Thyroid gland (tissue), 4 donors: ENCODE measurements around the gene BRMS1. TPM values are rescaled to one million over a fixed set of nuclear protein-coding genes. Genes with fewer than 3 reads are reported as not detected.
A peak's percentile ranks its signal among the peaks of the same experiment; 100 is the strongest.

Source experiments
- DNase-seq, 2 donors: peaks; one replicate each; pipeline ENCODE4 v3.0.0-alpha.2; 2019
- H3K27ac ChIP-seq, 3 donors: fragments of 200-600 bp; sonication (generic); 1 replicate in 2 of 3; 2 replicates in 1 of 3; pipeline ENCODE4 v1.5.1; 2016 to 2019; ENCODE audit warnings: mild to moderate bottlenecking in 1 of 3, moderate library complexity in 1 of 3
- H3K27me3 ChIP-seq: fragments of 200-600 bp; sonication (generic); one replicate; pipeline ENCODE4 v1.5.1; 2019
- H3K36me3 ChIP-seq, 2 donors: fragments of 200-600 bp; sonication (generic); one replicate each; pipeline ENCODE4 v1.5.1; 2016 to 2019
- H3K4me1 ChIP-seq, 2 donors: fragments of 200-600 bp; sonication (generic); one replicate each; pipeline ENCODE4 v1.5.1; 2017 to 2019
- H3K4me3 ChIP-seq, 3 donors: fragments of 200-600 bp; sonication (generic); replicated peaks in 1 of 3; 1 replicate in 2 of 3; 2 replicates in 1 of 3; pipeline ENCODE4 v1.5.1; 2016; ENCODE audit warnings: mild to moderate bottlenecking in 1 of 3
- H3K9me3 ChIP-seq: fragments of 200-600 bp; sonication (generic); one replicate; pipeline ENCODE4 v1.5.1; 2017
- CTCF ChIP-seq, 6 experiments: fragments of 200-600 bp in 3 of 6; fragments of 450-650 bp in 3 of 6; sonication (generic) in 3 of 6; IDR thresholded peaks; one replicate each; pipeline ENCODE4 v1.5.1; 2016 to 2019; ENCODE audit warnings: antibody characterized with exemption in 6 of 6, mild to moderate bottlenecking in 2 of 6, inconsistent platforms in 1 of 6, moderate library complexity in 1 of 6
- POLR2A ChIP-seq, 2 donors: fragments of 450-650 bp; IDR thresholded peaks; one replicate each; pipeline ENCODE4 v1.6.1; 2017; ENCODE audit warnings: antibody characterized with exemption in 2 of 2, mild to moderate bottlenecking in 2 of 2, moderate library complexity in 1 of 2
- WGBS, 2 donors: methylation state at CpG; one replicate each; pipeline ENCODE4 v1.1.5; 2017; 5-methylcytosine and 5-hydroxymethylcytosine counted together
- intact Hi-C: fragments of 100-400 bp; cut with DNase I; formaldehyde crosslinking; loops from one replicate; pipeline ENCODE4 v1.15.1; 2023
- total RNA-seq, 4 donors: library from RNA; depleted of rRNA; stranded (reverse); fragments of >200 nt; gene quantifications; one replicate each; pipeline ENCODE4 v1.2.3, GENCODE V29; 2016

Gene BRMS1
- total RNA-seq, 4 donors from 2014 or later, result 41.4 to 64.4 (median 53.8) TPM

GRCh38 chr11:66291303-66291705 lies 53.6 kb downstream of the BRMS1 start:
- intact Hi-C loops, result no loop called here
- Histone ChIP-seq H3K9me3 (no peaks in the 10 kb centered on the region), H3K27me3 (peaks cover 4% of the 10 kb centered on the region), H3K36me3 (no peaks in the 10 kb centered on the region), H3K4me1 (peaks cover 22% of the 10 kb centered on the region in 2 donors), H3K4me3 (no peak overlapping the region), H3K27ac (no peak overlapping the region)
- DNase-seq, result no peak
- no peak for TF ChIP-seq POLR2A (IDR thresholded peaks at IDR 0.05)
- TF ChIP-seq CTCF (IDR thresholded peaks at IDR 0.05), result no peak
- WGBS, 2 donors, result 30 to 37% methylated on average over 6 to 9 of the region's 16 CpGs

- no peak overlapping the region for H3K27ac ChIP-seq
- intact Hi-C loops, result no loop called here
- peaks cover 22% of the 10 kb centered on the region in 2 donors for H3K4me1 ChIP-seq
- H3K36me3 ChIP-seq, result no peaks in the 10 kb centered on the region
- no peak overlapping the region for H3K4me3 ChIP-seq
- H3K9me3 ChIP-seq, result no peaks in the 10 kb centered on the region
- H3K27me3 ChIP-seq, result peaks cover 4% of the 10 kb centered on the region
- 85 to 91% methylated on average over 2 of the region's 2 CpGs for WGBS, 2 donors
- TF ChIP-seq CTCF (IDR thresholded peaks at IDR 0.05) (no peak), POLR2A (IDR thresholded peaks at IDR 0.05) (no peak)
- DNase-seq, result no peak
Observed at GRCh38 chr11:66290330-66290621, 54.6 kb downstream of the BRMS1 start.

- Histone ChIP-seq H3K4me3 (peak overlapping the region in 2 of 3 donors; percentile 48 to 93), H3K9me3 (no peaks in the 10 kb centered on the region), H3K4me1 (peaks cover 22% of the 10 kb centered on the region in 2 donors), H3K36me3 (no peaks in the 10 kb centered on the region), H3K27ac (peak overlapping the region; percentile 74 to 88 (median 74)), H3K27me3 (peaks cover 4% of the 10 kb centered on the region)
- TF ChIP-seq CTCF (IDR thresholded peaks at IDR 0.05) (no peak), POLR2A (IDR thresholded peaks at IDR 0.05) (no peak)
- intact Hi-C loops, result loop anchor here (5.0 kb wide), 1 partner anchor 133 kb away; the partner anchor contains the start of gene NPAS4
- peak; percentile 75 to 79 for DNase-seq
- 14 to 29% methylated on average over 11 to 29 of the region's 36 CpGs for WGBS, 2 donors
Observed at GRCh38 chr11:66289548-66290329, 55.2 kb downstream of the BRMS1 start.

- Histone ChIP-seq H3K36me3 (peaks cover 0 to 6% of the 10 kb centered on the region in 2 donors), H3K4me1 (peaks cover 22% of the 10 kb centered on the region in 2 donors), H3K9me3 (no peaks in the 10 kb centered on the region), H3K27ac (peak within 1 kb of the TSS; percentile 74 to 88 (median 74)), H3K27me3 (peaks cover 4% of the 10 kb centered on the region), H3K4me3 (peak within 1 kb of the TSS; percentile 70 to 93 (median 71))
- intact Hi-C loops, result loop anchor here (5.0 kb wide), 1 partner anchor 133 kb away; the partner anchor contains the start of gene NPAS4
- DNase-seq, result peak; percentile 99
- WGBS, 2 donors, result 0 to 1% methylated on average over 22 to 43 of the region's 87 CpGs
- TF ChIP-seq CTCF (IDR thresholded peaks at IDR 0.05), result no peak
- peak in 1 of 2 donors; percentile 94 for TF ChIP-seq POLR2A (IDR thresholded peaks at IDR 0.05)
Observed at GRCh38 chr11:66288671-66289547, 56.0 kb downstream of the BRMS1 start, which contains the start of gene YIF1A. TSS of gene YIF1A (minus strand) at chr11:66289143. CDS start at chr11:66288985, 158 bp downstream.
